Nephron progenitor cell (in vitro differentiated cells): ENCODE data around the gene CDC20.

Source experiments
- DNase-seq: peaks from one replicate; pipeline ENCODE4 v3.0.0; 2021
- H3K27ac Mint-ChIP-seq: 2 replicates; pipeline ENCODE4 v1.8.0; 2021; ENCODE audit warnings: mild to moderate bottlenecking, moderate library complexity, mixed read lengths
- H3K27me3 Mint-ChIP-seq: 2 replicates; pipeline ENCODE4 v1.8.0; 2021; ENCODE audit warnings: mild to moderate bottlenecking, low read depth, mixed read lengths; ENCODE audit not compliant: poor library complexity
- H3K36me3 Mint-ChIP-seq: 2 replicates; pipeline ENCODE4 v1.8.0; 2021; ENCODE audit warnings: low read depth, mixed read lengths
- H3K4me1 Mint-ChIP-seq: 2 replicates; pipeline ENCODE4 v1.8.0; 2021; ENCODE audit warnings: mixed read lengths
- H3K4me3 Mint-ChIP-seq: 2 replicates; pipeline ENCODE4 v1.8.0; 2021; ENCODE audit warnings: mild to moderate bottlenecking, moderate library complexity, mixed read lengths
- H3K9me3 Mint-ChIP-seq: 2 replicates; pipeline ENCODE4 v1.8.0; 2021; ENCODE audit warnings: mild to moderate bottlenecking, moderate library complexity, mixed read lengths
- CTCF ChIP-seq: fragments of 200-600 bp; sonication (generic); IDR thresholded peaks from 2 replicates; pipeline ENCODE4 v1.5.0; 2021; ENCODE audit warnings: antibody characterized with exemption

The CDC20 gene

GRCh38 chr1:43373066-43373940, 14.5 kb downstream of the CDC20 start:
- H3K9me3 Mint-ChIP-seq = no peaks in the 10 kb centered on the region
- DNase-seq = no peak
- H3K4me1 Mint-ChIP-seq = peaks cover 14% of the 10 kb centered on the region
- no peak for TF ChIP-seq CTCF
- H3K27me3 Mint-ChIP-seq = peaks cover 5% of the 10 kb centered on the region
- no peak overlapping the region for H3K27ac Mint-ChIP-seq
- H3K4me3 Mint-ChIP-seq = no peak overlapping the region
- no peaks in the 10 kb centered on the region for H3K36me3 Mint-ChIP-seq

GRCh38 chr1:43376723-43377235, 18.0 kb downstream of the CDC20 start:
- Mint-ChIP-seq H3K27me3 (no peaks in the 10 kb centered on the region), H3K9me3 (no peaks in the 10 kb centered on the region), H3K36me3 (peaks cover 6% of the 10 kb centered on the region), H3K4me1 (no peaks in the 10 kb centered on the region), H3K4me3 (no peak overlapping the region), H3K27ac (peak overlapping the region; percentile 7)
- no peak for DNase-seq
- TF ChIP-seq CTCF = no peak

GRCh38 chr1:43377831-43378230, 19.1 kb downstream of the CDC20 start:
- no peak for DNase-seq
- Mint-ChIP-seq H3K4me3 (no peak overlapping the region), H3K27ac (no peak overlapping the region), H3K36me3 (peaks cover 7% of the 10 kb centered on the region), H3K27me3 (peaks cover 3% of the 10 kb centered on the region), H3K9me3 (no peaks in the 10 kb centered on the region), H3K4me1 (no peaks in the 10 kb centered on the region)
- no peak for TF ChIP-seq CTCF

GRCh38 chr1:43379476-43379875, 20.7 kb downstream of the CDC20 start:
- H3K36me3 Mint-ChIP-seq = peaks cover 16% of the 10 kb centered on the region
- DNase-seq = no peak
- no peak overlapping the region for H3K4me3 Mint-ChIP-seq
- H3K9me3 Mint-ChIP-seq = no peaks in the 10 kb centered on the region
- no peak overlapping the region for H3K27ac Mint-ChIP-seq
- no peaks in the 10 kb centered on the region for H3K4me1 Mint-ChIP-seq
- TF ChIP-seq CTCF = no peak
- peaks cover 3% of the 10 kb centered on the region for H3K27me3 Mint-ChIP-seq

- Mint-ChIP-seq H3K4me1 (no peaks in the 10 kb centered on the region), H3K36me3 (peaks cover 25% of the 10 kb centered on the region), H3K27me3 (peaks cover 3% of the 10 kb centered on the region), H3K4me3 (no peak overlapping the region), H3K27ac (peak overlapping the region; percentile 52), H3K9me3 (no peaks in the 10 kb centered on the region)
- no peak for DNase-seq
- TF ChIP-seq CTCF = no peak
Observed at GRCh38 chr1:43381612-43382011, 22.8 kb downstream of the CDC20 start.
